ENCODE measurements around the gene EPDR1.

The EPDR1 gene

GRCh38 chr7:37984750-37985390, 64.4 kb downstream of the EPDR1 start:
- no peak for DNase-seq

- DNase-seq: no peak
Measured at GRCh38 chr7:37986908-37987330, 66.5 kb downstream of the EPDR1 start.

GRCh38 chr7:37987732-37988131, 67.3 kb downstream of the EPDR1 start:
- no peak for DNase-seq

- DNase-seq: no peak
Measured at GRCh38 chr7:37988721-37989650, 68.5 kb downstream of the EPDR1 start.

- DNase-seq: no peak
Measured at GRCh38 chr7:37990337-37990736, 69.9 kb downstream of the EPDR1 start.

GRCh38 chr7:37993060-37993501, 72.6 kb downstream of the EPDR1 start:
- no peak for DNase-seq

- no peak for DNase-seq
Measured at GRCh38 chr7:37999673-38000072, 79.2 kb downstream of the EPDR1 start.

- DNase-seq: no peak
Measured at GRCh38 chr7:38000272-38000671, 79.8 kb downstream of the EPDR1 start.
